Ishikawa (cell line): ENCODE data around the gene SLC25A23.

Experiments
- CEBPB ChIP-seq: IDR thresholded peaks from 2 replicates; pipeline ENCODE4 v1.6.1; 2012
- CREB1 ChIP-seq: IDR thresholded peaks from 2 replicates; pipeline ENCODE4 v1.6.1; 2012; ENCODE audit warnings: low read depth
- EGR1 ChIP-seq: IDR thresholded peaks from 2 replicates; pipeline ENCODE4 v1.6.1; 2012
- EP300 ChIP-seq: IDR thresholded peaks from 2 replicates; pipeline ENCODE4 v1.6.1; 2012; ENCODE audit warnings: borderline replicate concordance
- FOXM1 ChIP-seq: IDR thresholded peaks from 2 replicates; pipeline ENCODE4 v1.6.1; 2012; ENCODE audit warnings: low read depth, borderline replicate concordance
- NFIC ChIP-seq: IDR thresholded peaks from 2 replicates; pipeline ENCODE4 v1.6.1; 2012
- RAD21 ChIP-seq: IDR thresholded peaks from 2 replicates; pipeline ENCODE4 v1.6.1; 2012; ENCODE audit warnings: low read depth
- REST ChIP-seq: IDR thresholded peaks from 2 replicates; pipeline ENCODE4 v1.6.1; 2012; ENCODE audit warnings: low read depth, mild to moderate bottlenecking
- TAF1 ChIP-seq: IDR thresholded peaks from 2 replicates; pipeline ENCODE4 v1.6.1; 2012; ENCODE audit warnings: low read depth, mild to moderate bottlenecking
- TCF12 ChIP-seq: IDR thresholded peaks from 2 replicates; pipeline ENCODE4 v1.6.1; 2012; ENCODE audit warnings: low read depth
- TEAD4 ChIP-seq: IDR thresholded peaks from 2 replicates; pipeline ENCODE4 v1.6.1; 2012
- USF1 ChIP-seq: IDR thresholded peaks from 2 replicates; pipeline ENCODE4 v1.6.1; 2012
- YY1 ChIP-seq: IDR thresholded peaks from 2 replicates; pipeline ENCODE4 v1.6.1; 2012; ENCODE audit warnings: low read depth
- ZBTB7A ChIP-seq: IDR thresholded peaks from 2 replicates; pipeline ENCODE4 v1.6.1; 2012; ENCODE audit warnings: low read depth
- TF ChIP-seq, protein P1 (sequence below): IDR thresholded peaks from 2 replicates; pipeline ENCODE4 v1.6.1; 2012

Gene SLC25A23

GRCh38 chr19:6476155-6476895 lies 16.7 kb upstream of the SLC25A23 start:
- TF ChIP-seq EP300 (no peak), TEAD4 (no peak), NFIC (no peak), RAD21 (no peak), CEBPB (no peak), TCF12 (no peak), ZBTB7A (peak; percentile 46; the same call in 1 of the 2 replicates), EGR1 (no peak), YY1 (no peak), FOXM1 (no peak), USF1 (no peak), TAF1 (0 out of 2 replicates have a peak, but pooled peaks have one; percentile 30), CREB1 (peak; percentile 50; the same call in 1 of the 2 replicates), REST (no peak)
- TF ChIP-seq, protein P1, sequence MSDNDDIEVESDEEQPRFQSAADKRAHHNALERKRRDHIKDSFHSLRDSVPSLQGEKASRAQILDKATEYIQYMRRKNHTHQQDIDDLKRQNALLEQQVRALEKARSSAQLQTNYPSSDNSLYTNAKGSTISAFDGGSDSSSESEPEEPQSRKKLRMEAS, result no peak

DNA sequence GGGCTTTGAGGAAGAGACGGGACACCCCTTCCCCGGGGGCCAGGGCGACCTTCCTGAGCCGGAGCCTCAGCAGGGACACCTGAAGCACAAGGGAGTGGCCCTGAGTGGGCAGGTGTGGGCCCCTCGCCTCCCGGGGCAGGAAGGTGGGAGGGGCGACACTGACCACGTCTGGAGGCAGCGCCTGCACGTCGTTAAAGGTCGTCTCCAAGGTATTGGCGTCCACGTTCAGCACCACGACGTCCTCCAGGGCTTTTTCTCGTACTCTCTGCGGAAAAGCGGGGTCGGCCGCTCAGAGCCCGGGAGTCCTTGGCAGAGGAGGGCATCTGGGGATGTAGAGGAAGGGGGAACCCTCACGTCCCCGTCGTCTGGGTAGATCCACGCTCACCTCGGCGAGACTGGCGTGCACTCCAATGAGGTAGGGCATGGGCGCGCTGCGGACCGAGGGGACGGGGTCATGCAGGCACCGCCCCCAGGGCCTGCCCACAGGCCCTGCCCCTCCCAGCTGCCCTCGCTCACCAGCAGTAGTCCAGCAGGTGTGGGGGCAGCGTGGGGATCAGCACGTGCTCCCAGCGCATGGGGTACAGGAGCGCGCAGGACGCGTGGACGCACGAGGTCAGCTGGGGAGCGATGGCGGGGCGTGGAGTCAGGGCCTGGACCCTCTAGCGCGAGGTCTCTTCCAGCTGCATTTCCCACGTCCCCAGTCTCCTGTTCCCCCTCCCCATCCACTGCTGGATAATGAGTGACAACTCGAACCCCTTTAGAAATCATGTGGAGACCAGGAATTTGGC lies 15.9 kb upstream of the SLC25A23 start:
- TF ChIP-seq TAF1 (no peak), TCF12 (0 out of 2 replicates have a peak, but pooled peaks have one; percentile 36), CREB1 (no peak), EP300 (no peak), USF1 (peak; percentile 65), ZBTB7A (peak; percentile 22; the same call in 1 of the 2 replicates), FOXM1 (no peak)
- TF ChIP-seq, protein P1, result peak; percentile 100

- TF ChIP-seq EP300 (no peak), EGR1 (no peak), CREB1 (no peak), TCF12 (no peak), TEAD4 (no peak), RAD21 (no peak), FOXM1 (no peak)
- TF ChIP-seq, protein P1, result no peak
Measured at GRCh38 chr19:6473647-6474046, 14.1 kb upstream of the SLC25A23 start.

- TF ChIP-seq RAD21, result no peak
- TF ChIP-seq, protein P1, result no peak
- TF ChIP-seq EGR1, result no peak
- no peak for TF ChIP-seq ZBTB7A
- no peak for TF ChIP-seq CREB1
Measured at GRCh38 chr19:6472713-6473112, 13.1 kb upstream of the SLC25A23 start.

DNA sequence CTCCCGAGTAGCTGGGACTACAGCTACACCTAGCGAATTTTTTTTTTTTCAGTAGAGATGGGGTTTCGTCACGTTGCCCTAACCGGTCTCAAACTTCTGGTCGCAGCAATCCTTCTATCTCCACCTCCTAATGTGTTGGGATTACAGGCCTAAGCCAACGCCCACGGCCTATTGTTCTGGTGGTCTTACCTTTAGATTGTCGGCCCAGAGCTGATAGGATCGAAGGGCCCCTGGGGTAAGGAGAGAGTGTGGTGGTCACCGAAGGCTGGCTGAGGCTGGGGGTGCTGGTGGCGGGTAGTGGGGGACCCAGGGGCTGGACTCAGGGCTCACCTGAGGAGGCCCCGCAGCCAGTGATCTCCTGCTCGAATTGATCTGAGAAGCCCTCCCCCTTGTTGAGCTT lies 11.5 kb upstream of the SLC25A23 start:
- TF ChIP-seq RAD21 (no peak), YY1 (no peak), CEBPB (no peak), EP300 (no peak), TCF12 (no peak), ZBTB7A (no peak), FOXM1 (no peak), REST (no peak)
- TF ChIP-seq, protein P1, result no peak
